Mucosa of gallbladder (tissue), 1 donor: ENCODE results near the gene AMBN. TPM values are rescaled to one million over a fixed set of nuclear protein-coding genes. Genes with fewer than 3 reads are reported as not detected.
A peak's percentile ranks its signal among the peaks of the same experiment; 100 is the strongest.

ENCODE experiments used
- DNase-seq: peaks from one replicate; pipeline ENCODE4 v3.0.0-alpha.2; 2020; ENCODE audit warnings: low spot score
- total RNA-seq: library from RNA; stranded (reverse); gene quantifications from one replicate; pipeline ENCODE4 v1.2.1, GENCODE V29; 2021
- donor health status: DM: no; HTN: no; CAD: no.

The AMBN gene, protein sequence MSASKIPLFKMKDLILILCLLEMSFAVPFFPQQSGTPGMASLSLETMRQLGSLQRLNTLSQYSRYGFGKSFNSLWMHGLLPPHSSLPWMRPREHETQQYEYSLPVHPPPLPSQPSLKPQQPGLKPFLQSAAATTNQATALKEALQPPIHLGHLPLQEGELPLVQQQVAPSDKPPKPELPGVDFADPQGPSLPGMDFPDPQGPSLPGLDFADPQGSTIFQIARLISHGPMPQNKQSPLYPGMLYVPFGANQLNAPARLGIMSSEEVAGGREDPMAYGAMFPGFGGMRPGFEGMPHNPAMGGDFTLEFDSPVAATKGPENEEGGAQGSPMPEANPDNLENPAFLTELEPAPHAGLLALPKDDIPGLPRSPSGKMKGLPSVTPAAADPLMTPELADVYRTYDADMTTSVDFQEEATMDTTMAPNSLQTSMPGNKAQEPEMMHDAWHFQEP
- total RNA-seq = not detected

DNA sequence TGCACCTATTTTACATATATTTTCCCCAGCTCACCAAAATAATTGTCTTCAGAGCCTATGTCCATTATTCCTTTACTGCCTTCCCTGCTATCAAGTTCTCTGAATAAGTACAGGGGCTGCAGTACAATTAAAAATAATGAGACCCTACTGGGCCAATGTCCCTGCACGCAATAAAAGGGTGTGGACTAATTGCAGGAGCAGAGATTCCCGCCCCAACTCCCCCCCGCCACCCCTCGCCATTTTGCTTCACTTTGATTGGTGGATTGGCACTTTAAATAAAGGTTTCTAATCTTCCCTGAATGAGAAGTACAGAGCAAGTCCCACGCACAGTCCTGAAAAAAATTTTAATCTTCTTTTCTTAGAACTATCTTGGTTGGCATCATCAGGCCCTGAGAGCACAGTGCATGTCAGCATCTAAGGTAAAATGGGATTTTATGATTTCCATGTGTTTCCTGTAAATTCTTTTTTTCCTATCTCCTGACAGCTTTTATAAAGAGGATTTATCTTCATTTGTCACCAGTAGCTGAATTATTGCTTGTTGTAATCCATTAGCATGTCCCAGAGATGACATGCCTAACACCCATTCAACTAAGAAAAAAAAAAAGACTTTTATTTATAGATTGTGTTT, at the start of gene AMBN:
TSS of gene AMBN (plus strand) at position 302 of the 628 bp plus-strand sequence. CDS start at position 405, 103 bp downstream.
- DNase-seq = no peak

DNA sequence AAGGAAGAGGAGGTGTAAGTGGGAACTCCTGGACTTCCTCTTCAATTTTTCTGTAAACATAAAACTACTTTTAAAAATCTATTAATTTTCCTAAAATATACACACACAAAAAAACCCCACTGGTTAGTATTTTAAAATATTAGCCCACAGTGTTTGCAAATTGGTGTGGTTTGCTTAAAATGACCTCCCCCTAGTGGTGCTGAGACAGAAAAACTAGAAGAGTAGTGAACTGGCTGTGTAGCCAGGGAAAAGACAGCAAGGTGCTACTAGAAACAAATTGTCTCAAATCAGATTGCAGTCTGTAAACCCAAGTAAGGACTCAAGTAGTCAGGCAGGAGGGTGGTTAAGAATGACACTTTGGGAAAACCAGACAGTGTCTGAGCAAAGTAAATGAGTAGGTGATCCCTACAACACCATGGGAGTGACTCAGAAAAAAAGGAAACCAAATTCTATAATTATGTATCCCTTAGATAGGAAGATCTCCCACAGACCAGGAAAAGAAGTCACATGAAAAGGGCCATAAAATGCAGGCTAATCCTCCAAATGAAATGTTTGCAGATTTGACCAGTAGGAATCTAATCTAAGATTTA, 47.7 kb upstream of the AMBN start:
- no peak for DNase-seq

DNA sequence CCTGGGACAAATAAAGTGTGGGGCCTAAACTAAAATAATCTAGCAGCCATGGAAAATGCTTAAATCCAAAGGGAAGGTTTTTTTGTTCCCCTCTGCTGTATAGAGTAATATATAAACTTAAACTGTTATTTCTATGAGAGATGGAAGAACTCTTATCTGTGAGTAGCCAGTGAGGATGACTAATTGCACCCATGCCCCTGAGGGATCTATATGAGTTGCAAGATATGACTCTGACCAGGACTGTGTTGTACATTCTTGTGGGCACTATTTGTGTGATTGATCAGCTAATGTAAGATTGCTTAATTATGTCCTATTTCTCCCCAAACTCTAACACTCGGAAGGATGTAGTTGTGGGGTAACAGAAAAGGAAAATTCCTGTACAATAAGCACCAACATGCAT, 35.2 kb upstream of the AMBN start:
- DNase-seq = no peak

DNA sequence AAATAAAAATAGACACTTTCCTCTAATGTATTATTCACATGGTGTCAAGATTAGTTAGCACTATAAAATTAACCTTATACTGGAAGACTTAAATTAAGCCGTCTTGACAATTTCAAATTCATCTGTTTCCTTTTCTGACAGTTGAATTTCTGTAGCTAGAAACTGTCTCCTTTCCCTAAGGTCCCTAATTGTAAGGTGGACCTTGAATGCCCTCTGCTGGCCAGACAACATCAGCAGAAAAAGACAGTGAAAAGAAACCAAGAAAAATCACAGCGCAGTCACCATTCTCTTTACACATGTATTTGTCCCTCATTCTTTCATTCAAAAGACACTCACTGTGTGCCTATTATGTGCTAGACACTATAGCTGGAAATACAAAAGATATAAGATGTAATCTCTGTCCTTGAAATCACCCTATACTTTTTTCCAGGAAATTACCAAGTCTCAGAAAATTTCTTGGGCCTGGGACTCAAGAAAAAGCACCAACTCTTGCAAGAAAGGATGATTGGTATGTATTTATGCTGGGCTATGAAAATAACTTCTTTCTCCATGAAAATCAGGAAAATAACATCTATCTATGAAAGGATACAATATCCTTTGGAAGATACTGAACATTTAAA, 32.7 kb upstream of the AMBN start:
- DNase-seq = peak; percentile 52

DNA sequence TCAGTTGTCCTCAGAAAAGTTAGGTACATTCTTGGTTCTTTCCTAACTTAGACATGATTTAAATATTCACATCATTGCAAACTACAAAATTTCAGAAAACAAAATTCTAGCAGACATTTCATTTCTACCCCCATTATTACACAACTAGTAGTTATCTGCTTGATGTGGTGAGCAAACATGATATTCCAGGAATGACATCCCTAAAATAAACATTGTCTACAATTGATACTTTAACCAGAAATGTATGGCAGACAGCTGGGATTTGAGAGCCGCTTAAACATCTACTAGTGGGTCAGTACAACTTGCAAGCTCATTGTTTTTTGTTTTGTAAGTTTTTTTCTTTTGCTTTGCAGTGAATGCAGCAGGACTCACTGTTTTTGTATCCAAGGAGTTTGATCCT, 32.1 kb upstream of the AMBN start:
- DNase-seq = no peak

DNA sequence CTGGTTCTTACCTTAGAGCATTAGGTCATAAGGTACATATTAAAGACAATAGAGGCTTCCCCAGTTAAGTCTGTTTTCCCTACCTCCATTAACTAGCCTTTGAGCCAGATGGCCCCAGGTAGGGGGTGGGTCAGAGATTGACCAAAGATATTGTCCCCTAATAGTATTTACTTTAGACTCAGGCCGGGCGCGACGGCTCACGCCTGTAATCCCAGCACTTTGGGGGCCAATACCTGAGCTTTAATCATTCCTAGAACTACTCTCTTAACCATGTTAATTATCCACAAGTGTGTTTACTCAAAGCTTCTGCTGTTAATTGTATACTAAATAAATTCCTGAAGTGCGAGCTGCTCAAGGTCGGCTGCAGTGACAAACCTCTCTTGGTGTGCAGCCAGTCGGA, 28.0 kb upstream of the AMBN start:
- peak; percentile 58 for DNase-seq

DNA sequence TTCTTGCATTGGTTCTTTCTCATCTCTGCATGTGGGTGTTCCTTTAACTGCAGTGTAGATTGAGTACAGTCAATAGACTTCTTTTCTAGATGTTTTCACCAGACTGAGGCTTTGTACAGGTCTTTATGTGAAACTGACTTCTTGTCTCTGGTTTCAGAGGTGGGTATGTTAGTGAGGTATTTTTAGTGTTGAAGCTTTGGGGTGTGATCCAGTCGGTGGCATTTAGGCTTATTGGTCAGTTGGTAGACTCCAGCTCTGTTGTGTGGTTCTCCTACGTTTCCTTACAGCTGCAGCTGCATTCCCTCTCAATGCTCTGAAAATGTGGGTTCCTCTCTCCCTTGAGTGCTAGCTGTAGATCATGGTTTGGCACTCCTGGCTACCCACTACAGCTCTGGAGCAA, 21.3 kb upstream of the AMBN start:
- DNase-seq = no peak

DNA sequence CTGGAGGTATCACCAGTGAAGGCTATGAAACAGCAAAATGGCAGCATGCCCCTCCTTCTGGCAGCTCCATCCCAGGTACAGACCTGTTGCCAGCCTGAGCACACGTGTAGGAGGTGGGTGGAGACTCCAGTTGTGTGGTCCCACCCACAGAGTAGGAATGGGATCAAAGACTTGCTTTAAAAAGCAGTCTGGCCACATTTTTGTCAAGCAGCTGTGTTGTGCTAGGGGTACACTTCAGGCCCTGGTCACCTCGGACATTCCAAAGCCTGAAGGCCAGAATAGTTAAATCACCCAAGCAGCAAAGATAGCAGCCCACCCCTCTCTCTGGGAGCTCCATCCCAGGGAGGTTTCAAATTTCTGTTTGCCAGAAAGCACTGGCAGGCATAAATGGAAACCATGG, 20.3 kb upstream of the AMBN start:
- no peak for DNase-seq

DNA sequence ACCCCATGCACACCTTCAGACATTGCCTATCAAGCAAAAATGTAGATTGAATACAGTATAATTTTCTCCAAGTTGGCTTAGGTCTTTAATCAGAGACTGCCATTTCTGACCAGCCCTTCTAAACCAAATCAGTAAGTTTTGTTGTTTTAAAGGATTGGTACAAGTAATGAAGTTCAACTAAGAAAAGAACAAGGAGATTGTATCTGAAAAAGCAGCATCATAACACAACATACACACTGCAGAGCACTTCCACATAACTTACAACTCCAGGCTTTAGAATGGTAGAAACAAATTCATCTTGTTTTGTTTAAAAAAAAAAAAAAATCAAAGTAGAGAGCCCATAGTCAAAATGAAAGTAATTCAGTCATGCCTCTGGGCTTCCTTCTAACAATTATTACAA, 16.1 kb upstream of the AMBN start:
- no peak for DNase-seq

DNA sequence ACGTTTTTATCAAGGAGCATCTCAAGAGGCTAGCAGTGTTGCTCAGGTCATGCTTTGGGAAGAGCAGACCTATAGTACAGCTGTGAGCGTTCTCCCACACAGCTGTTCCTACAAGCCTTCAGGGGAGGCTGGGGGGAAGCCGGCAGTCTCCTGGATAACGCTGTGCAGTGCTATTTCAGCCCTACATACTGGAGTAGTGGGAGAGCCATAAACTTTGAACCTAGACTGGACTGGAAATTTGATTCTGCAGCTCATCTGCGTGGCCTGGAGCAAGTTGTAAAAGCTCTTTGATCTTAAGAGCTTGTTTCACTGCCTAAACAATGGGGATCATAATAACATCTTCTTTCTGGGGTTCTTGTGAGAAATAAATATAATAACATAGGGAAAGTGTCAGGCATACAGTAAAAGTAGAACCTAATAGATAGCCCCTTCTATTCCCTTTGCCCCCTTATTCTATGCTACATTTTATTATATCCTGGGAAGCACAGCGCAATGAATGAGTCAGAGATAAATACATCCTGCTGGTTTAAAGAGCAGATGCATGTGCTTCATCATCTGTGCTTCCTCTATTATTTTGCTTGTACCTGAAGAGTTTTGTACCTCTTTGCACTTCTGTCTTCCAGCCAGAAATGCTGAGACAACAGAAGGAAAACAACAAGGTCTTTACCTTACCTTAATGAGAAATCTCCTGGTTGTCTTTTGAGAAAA, 14.7 kb upstream of the AMBN start:
- DNase-seq = no peak

DNA sequence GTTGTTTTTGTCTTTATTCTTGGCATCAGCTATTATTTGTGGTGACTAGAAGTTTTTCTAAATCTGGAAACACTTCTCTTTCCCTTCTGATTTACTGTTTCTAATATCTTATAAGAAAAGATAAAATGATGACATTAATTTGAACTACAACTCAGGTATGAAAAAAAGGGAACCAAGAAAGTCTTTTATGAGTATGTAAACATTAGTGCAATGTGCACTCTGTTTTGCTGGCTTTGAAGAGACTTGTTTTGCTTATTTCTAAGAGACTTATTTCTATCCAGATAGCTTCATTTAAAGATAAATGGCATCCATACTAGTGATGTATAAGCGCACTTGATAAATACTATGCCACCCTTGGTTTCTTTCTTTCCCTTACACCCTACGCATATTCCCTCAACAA, 10.1 kb upstream of the AMBN start:
- DNase-seq = no peak

DNA sequence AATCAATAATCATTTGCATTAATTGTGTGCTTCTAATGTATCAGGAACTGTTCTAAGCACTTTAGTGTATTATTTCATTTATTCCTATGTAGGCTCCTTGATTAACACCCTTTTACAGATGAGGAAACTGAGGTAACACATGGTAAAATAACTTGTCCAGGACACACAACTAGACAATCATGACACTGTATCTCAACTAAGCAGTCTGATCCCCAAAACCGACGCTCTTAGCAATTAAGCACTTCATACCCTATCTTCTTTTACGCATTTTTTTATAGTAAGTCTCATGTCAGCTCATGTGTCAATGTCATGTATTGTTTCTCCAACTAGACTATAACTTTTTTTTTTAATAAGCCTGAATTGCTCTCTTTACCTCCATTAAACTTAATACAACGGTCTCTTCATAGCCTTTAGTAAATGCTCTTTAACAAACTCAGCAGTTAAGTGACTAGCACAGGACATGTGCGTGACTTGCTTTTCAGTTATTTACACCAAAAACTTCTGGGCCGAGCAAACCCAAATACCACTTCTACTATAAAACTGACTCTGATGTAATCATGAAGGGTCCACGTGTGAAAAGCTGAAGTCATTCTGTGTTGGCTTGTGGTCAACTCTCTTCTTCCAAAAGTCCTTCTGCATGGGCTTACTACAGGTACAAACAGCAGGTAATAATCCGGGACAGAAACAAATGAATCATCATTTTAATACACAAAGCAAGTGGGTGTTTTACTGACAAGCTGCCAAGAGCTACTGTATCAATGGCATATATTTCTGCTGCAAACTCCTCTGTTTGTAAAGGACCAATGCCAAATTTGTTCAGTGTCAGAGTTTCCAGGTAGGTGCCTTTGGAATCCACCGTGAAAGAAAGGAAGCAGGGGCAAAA, 7.9 kb upstream of the AMBN start:
- DNase-seq = peak; percentile 71

DNA sequence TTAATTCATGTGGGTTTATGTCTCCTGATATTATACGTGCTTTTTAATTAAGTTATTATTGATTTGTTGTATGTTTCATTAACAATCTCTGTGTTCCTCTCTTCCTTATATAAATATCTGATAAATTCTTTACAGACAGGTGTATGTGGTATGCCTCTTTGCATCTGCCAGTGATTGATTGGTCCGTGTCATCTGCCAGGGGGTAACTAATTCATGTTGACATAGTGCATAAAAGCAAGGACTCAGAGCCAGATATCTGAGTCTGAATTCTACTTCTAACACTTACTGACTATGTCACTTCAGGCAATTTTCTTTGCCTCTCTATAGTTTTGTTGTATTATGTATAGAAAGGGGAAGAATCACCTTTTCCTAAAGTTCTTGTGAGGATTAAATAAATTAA, 5.2 kb upstream of the AMBN start:
- DNase-seq = no peak

DNA sequence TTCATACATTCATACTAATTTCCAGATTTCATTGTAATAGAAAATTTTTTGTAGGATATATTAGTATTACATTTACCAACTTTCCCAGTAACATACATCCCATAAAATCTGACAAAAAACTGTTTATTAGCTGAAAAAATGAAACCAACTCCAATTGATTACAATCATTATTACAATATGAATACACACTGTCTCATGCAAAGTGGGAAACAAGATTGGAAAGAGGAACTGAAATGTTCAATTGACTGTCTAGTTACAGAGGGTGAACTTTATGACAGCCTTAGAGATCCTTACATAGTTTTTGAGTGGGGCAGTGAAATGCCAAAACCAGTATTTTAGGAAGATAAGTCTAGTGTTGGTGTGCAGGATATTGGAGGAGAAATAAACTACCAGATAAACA, 2.3 kb upstream of the AMBN start:
- DNase-seq = no peak

DNA sequence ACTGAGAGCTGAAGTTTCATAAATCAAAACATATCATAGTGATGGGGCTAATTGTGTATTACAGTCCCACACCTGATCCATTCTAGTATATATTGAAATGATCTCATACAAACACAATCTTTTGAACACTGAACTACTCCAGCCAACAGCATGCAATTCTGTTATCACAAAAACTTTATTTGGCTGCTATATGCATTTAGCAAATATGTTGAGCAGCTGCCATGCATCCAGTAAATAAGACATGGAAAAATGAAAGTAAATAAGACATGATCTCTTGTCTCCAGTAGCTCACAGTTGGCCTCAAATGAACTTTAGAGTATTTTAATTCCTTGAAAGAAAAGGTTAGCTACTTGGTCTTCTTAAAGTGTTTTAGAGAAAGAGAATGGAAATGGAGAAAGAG, 2.1 kb downstream of the AMBN start:
- no peak for DNase-seq

DNA sequence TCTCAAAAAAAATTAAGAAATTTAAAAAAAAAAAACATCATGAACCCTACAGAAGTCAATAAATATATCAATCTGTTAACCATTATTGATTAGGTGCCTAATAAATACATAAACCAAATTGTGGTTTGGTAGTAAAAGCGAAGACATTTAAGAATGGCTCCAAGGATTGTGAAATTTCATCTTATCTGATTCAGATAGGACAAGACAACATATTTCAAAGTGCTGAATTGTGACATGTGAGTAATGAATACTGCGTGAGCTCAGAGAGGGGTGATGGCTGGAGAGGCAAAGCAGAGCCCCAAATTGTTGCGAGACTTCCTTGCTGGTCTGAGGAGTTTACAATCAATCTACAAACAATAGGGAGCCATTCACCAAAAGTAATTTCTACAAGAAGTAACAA, 8.2 kb downstream of the AMBN start:
- DNase-seq = no peak

DNA sequence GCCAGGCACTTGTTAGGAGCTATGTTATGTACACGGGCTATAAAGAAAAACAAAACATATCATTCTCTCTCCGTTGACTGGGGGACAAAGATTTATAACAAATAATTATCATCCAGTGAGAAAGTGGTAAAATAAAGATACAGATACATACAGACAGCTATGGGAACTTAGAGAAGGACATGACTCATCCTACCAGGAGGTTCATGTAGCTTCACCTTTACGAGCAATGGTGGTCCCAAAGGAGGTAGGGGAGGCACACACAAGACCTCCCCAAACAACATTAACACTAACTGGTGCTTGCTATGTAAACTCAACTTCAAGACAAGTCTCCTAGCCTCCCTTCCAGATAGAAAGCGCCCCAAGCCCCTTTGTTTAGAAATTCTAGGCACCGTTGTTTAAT, 8.9 kb downstream of the AMBN start:
- DNase-seq = no peak

DNA sequence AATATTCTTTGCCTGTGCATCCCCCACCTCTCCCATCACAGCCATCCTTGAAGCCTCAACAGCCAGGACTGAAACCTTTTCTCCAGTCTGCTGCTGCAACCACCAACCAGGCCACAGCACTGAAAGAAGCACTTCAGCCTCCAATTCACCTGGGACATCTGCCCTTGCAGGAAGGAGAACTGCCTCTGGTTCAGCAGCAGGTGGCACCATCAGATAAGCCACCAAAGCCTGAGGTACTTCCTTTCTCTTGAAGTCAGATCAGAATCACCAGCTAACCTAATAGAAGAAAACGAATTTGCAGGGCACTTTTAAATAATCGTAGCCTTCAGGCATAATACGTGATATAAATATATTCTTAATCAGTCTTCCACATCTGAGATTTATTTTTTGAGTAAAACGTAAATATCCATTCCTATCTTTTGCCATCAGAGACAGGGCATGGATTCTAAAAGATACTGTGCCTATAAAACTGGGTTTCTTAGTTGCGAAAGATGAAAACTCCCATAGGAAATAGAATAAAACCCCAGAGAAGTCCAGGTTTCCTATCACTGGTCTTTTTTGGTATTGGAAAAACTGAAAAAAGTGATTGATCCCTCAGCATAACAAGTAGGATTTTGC, 9.5 kb downstream of the AMBN start:
- DNase-seq = peak; percentile 45

DNA sequence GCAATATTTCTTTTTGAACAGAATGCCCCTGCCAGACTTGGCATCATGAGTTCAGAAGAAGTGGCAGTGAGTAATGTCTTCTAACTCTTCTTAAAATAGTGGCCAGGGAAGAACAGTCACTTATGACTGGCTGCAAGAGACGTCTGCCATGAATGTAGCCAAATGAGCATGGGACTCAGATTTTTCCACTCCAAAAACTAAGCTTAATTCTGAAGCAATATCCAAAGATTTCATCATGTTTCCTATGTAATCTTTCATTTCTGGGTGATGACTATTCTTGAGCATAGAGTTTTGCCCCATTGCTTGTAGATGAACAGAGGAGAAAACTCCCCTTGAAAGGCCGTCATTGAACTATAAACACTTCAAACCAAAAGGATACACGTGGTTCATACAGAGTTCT, 11.8 kb downstream of the AMBN start:
- DNase-seq = no peak

DNA sequence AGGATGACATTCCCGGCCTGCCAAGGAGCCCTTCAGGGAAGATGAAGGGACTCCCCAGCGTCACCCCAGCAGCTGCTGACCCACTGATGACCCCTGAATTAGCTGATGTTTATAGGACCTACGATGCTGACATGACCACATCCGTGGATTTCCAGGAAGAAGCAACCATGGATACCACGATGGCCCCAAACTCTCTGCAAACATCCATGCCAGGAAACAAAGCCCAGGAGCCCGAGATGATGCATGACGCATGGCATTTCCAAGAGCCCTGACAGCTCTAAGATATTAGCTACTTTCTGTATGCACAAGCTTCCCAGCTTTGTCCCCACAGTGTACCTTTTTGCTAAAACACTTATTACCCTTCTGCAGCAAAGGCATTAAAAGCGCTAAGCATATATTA, 14.4 kb downstream of the AMBN start:
- no peak for DNase-seq
